ENCODE measurements around the gene HMCES.
"Not testable (repeated sequence)": the region's sequence is repeated elsewhere in the genome, so short reads cannot be mapped to it uniquely, and the experiment has no call there.

HMCES gene

GRCh38 chr3:129344540-129345220 lies 66.0 kb downstream of the HMCES start:
- H3K9me3 Mint-ChIP-seq: no peaks in the 10 kb centered on the region
- peaks cover 3% of the 10 kb centered on the region for H3K36me3 Mint-ChIP-seq (ENCODE audit: insufficient read depth)
- DNase-seq (no peak), ATAC-seq (replicated peaks) (no peak)
- peak overlapping the region in 1 of 2 donors; percentile 27 for H3K4me3 Mint-ChIP-seq
- H3K27me3 Mint-ChIP-seq: peaks cover 38 to 53% of the 10 kb centered on the region in 2 donors
- H3K4me1 Mint-ChIP-seq (ENCODE audit: low read depth in 2 of 2): peaks cover 0 to 7% of the 10 kb centered on the region in 2 donors
- H3K27ac Mint-ChIP-seq: no peak overlapping the region

DNA sequence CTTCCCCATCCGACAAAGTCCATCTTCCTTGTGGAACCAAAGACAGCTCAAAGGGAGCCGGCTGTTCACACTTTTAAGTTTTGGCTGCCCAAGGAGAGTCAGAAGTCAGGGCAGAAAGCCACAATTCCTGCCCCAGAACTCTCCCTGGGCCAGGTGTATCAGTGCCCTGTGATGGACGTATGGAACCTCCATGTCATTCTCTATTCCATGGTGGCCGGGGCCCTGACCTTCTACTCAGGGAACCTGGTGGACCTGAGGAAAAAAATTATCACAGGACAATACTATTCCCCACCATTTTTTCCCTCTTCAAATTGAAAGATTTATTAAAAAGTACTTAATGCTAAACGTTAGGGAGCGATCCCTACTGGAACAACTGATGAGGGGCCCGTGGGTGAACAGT lies 66.6 kb downstream of the HMCES start:
- no peak for ATAC-seq (replicated peaks)
- Mint-ChIP-seq H3K27ac (no peak overlapping the region), H3K4me3 (no peak overlapping the region), H3K27me3 (peaks cover 43 to 59% of the 10 kb centered on the region in 2 donors), H3K4me1 (ENCODE audit: low read depth in 2 of 2) (peaks cover 0 to 7% of the 10 kb centered on the region in 2 donors), H3K9me3 (no peaks in the 10 kb centered on the region), H3K36me3 (ENCODE audit: insufficient read depth) (peaks cover 3% of the 10 kb centered on the region)
- DNase-seq: no peak

DNA sequence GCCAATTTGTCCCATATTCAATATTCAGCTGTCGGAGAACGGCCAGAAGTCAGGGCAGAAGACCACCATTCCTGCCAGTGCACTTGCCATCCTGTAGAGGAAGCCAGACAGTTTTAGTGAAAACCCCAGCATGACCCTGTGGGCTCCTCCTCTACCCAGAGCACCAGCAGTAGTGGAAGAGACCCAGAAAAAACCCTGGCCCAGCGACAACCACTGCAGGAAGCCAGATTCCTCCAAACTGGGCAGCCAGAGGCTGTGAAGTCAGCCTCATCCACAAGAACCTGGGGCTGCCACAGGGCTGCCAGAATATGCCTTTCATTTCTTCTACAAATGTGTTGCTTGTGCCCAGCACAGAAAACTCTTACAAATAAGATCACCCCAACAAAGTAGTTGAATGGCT lies 67.3 kb downstream of the HMCES start:
- peaks cover 43 to 60% of the 10 kb centered on the region in 2 donors for H3K27me3 Mint-ChIP-seq
- DNase-seq (no peak), ATAC-seq (replicated peaks) (no peak)
- H3K4me3 Mint-ChIP-seq: peak overlapping the region in 1 of 2 donors; percentile 14
- H3K36me3 Mint-ChIP-seq (ENCODE audit: insufficient read depth): peaks cover 3% of the 10 kb centered on the region
- no peak overlapping the region for H3K27ac Mint-ChIP-seq
- peaks cover 0 to 7% of the 10 kb centered on the region in 2 donors for H3K4me1 Mint-ChIP-seq (ENCODE audit: low read depth in 2 of 2)
- H3K9me3 Mint-ChIP-seq: no peaks in the 10 kb centered on the region

- H3K27me3 Mint-ChIP-seq: peaks cover 40 to 58% of the 10 kb centered on the region in 2 donors
- H3K4me1 Mint-ChIP-seq (ENCODE audit: low read depth in 2 of 2): peaks cover 0 to 7% of the 10 kb centered on the region in 2 donors
- H3K36me3 Mint-ChIP-seq (ENCODE audit: insufficient read depth): peaks cover 3% of the 10 kb centered on the region
- H3K9me3 Mint-ChIP-seq: no peaks in the 10 kb centered on the region
- H3K27ac Mint-ChIP-seq: no peak overlapping the region
- ATAC-seq (replicated peaks) (no peak), DNase-seq (no peak)
- H3K4me3 Mint-ChIP-seq: no peak overlapping the region
These were observed 68.2 kb downstream of the HMCES start for GRCh38 chr3:129346695-129347457.

- Mint-ChIP-seq H3K27ac (no peak overlapping the region), H3K9me3 (no peaks in the 10 kb centered on the region), H3K4me1 (ENCODE audit: low read depth in 2 of 2) (peaks cover 0 to 7% of the 10 kb centered on the region in 2 donors), H3K27me3 (peaks cover 34 to 58% of the 10 kb centered on the region in 2 donors), H3K36me3 (ENCODE audit: insufficient read depth) (peaks cover 3% of the 10 kb centered on the region), H3K4me3 (no peak overlapping the region)
- DNase-seq: no peak
- no peak for ATAC-seq (replicated peaks)
These were observed 68.8 kb downstream of the HMCES start for GRCh38 chr3:129347458-129347845.

DNA sequence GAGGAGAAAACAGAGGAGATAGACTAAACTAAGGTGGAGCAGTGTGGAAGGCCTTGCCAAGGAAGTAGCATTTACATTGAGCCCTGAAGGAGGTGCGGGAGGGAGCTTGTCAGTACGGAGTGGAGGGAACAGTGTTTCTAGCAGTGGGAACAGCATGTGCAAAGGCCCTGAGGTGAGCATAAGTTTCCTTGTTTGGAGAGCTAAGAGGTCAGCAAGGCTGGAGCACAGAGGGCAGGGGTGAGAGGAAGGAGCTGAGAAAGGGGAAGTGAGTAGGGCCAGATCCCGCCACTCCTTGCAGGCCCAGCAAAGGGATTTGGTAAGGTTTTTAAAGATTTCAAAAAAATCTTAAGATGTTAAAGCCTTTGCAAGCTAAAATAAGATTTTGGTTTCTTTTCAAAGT lies 70.1 kb downstream of the HMCES start:
- H3K4me3 Mint-ChIP-seq: no peak overlapping the region
- ATAC-seq (replicated peaks) (no peak), DNase-seq (no peak)
- peaks cover 0 to 5% of the 10 kb centered on the region in 2 donors for H3K4me1 Mint-ChIP-seq (ENCODE audit: low read depth in 2 of 2)
- H3K27me3 Mint-ChIP-seq: peaks cover 22 to 58% of the 10 kb centered on the region in 2 donors
- H3K9me3 Mint-ChIP-seq: no peaks in the 10 kb centered on the region
- H3K36me3 Mint-ChIP-seq (ENCODE audit: insufficient read depth): peaks cover 3% of the 10 kb centered on the region
- H3K27ac Mint-ChIP-seq: no peak overlapping the region

- not testable (repeated sequence) for H3K36me3 Mint-ChIP-seq (ENCODE audit: insufficient read depth); H3K4me1 Mint-ChIP-seq (ENCODE audit: low read depth in 2 of 2); H3K9me3 Mint-ChIP-seq; H3K27ac Mint-ChIP-seq; DNase-seq; H3K4me3 Mint-ChIP-seq; ATAC-seq (replicated peaks)
- peaks cover 21 to 62% of the 10 kb centered on the region in 2 donors for H3K27me3 Mint-ChIP-seq
These were observed 70.5 kb downstream of the HMCES start for GRCh38 chr3:129349169-129349568.

GRCh38 chr3:129349791-129350190 lies 71.1 kb downstream of the HMCES start:
- peaks cover 17 to 59% of the 10 kb centered on the region in 2 donors for H3K27me3 Mint-ChIP-seq

DNA sequence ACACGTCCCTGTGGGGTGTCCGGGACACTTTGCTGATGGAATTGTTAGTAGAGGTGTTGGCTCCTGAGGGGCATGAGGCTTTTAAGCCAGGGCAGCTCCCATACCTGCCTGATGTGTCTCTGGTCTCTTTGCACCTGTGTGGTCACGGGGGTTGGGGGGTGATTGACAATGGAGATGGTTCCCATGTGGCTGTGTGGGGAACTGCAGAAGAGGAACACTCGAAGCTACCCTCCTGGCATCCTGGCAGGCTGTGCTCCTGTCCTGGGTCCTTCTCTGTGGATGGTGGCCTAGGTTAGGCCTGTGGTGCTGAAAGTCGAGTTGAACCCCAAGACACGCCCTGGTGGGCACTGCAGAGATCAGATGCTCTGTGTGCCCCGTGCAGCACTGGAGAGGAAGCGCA lies 73.4 kb downstream of the HMCES start:
- no peaks in the 10 kb centered on the region for H3K9me3 Mint-ChIP-seq
- peaks cover 0 to under 1% of the 10 kb centered on the region in 2 donors for H3K4me1 Mint-ChIP-seq (ENCODE audit: low read depth in 2 of 2)
- no peak overlapping the region for H3K27ac Mint-ChIP-seq
- H3K4me3 Mint-ChIP-seq: no peak overlapping the region
- peaks cover 3% of the 10 kb centered on the region for H3K36me3 Mint-ChIP-seq (ENCODE audit: insufficient read depth)
- ATAC-seq (replicated peaks): no peak
- DNase-seq: no peak
- H3K27me3 Mint-ChIP-seq: peaks cover 6 to 60% of the 10 kb centered on the region in 2 donors

More at GRCh38 chr3:129349791-129350190, 71.1 kb downstream of the HMCES start:
- H3K27ac Mint-ChIP-seq: no peak overlapping the region
- H3K4me3 Mint-ChIP-seq: no peak overlapping the region
- H3K4me1 Mint-ChIP-seq (ENCODE audit: low read depth in 2 of 2): peaks cover 0 to 4% of the 10 kb centered on the region in 2 donors
- DNase-seq: no peak
- no peaks in the 10 kb centered on the region for H3K9me3 Mint-ChIP-seq
- ATAC-seq (replicated peaks): no peak
- peaks cover 3% of the 10 kb centered on the region for H3K36me3 Mint-ChIP-seq (ENCODE audit: insufficient read depth)

DNA sequence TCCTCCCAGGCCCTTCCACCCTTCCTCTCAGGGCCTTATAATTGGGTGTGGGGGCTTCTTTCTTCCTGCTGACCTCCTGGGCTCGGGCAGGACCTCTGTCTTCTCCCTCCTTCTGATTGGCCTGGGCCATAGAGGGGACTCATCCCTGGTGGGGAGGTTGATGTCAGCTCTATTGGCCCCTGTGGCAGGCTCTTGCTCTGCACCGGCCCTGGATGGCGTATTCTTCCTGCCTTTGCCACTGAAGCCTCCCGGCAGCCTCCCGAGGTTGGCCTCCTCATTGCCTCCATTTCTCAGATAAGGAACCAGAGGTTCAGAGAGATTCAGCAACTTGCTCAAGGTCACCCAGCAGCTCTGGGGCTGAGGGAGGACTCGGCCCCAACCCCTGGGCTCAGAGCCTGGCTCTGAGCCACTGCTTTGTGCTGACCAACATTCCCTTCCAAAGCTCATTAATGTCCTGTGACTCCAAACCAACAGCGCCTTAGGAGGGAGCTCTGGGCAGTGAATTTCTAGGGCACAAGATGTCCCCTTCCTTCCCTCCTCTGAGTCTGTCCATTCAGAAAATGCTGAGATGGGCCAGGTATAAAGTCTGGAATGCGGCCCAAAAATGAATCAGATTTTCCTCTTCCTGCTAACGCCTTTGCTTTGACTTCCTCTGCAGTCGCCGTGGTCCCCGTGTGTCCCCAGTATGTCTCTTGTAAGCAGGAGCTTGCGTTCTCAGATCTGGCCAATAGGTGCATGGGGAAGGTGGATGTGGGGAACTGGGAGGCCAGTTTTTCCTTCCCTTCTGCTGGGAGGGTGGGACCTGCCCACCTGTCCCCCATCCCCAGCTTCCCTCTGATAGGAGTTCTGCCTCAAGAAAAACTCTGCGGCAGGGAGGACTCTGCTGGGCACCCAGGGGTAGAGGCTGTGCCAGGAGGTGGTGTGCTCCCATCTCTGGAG lies 74.2 kb downstream of the HMCES start:
- no peak for ATAC-seq (replicated peaks)
- DNase-seq: no peak
- no peak overlapping the region for H3K4me3 Mint-ChIP-seq
- no peaks in the 10 kb centered on the region for H3K4me1 Mint-ChIP-seq (ENCODE audit: low read depth in 2 of 2)
- no peaks in the 10 kb centered on the region for H3K9me3 Mint-ChIP-seq
- H3K27ac Mint-ChIP-seq: no peak overlapping the region
- peaks cover 11 to 69% of the 10 kb centered on the region in 2 donors for H3K27me3 Mint-ChIP-seq
- H3K36me3 Mint-ChIP-seq (ENCODE audit: insufficient read depth): no peaks in the 10 kb centered on the region

- no peak for DNase-seq
- Mint-ChIP-seq H3K9me3 (no peaks in the 10 kb centered on the region), H3K4me1 (ENCODE audit: low read depth in 2 of 2) (no peaks in the 10 kb centered on the region), H3K36me3 (ENCODE audit: insufficient read depth) (no peaks in the 10 kb centered on the region), H3K27me3 (peaks cover 11 to 70% of the 10 kb centered on the region in 2 donors), H3K4me3 (no peak overlapping the region), H3K27ac (no peak overlapping the region)
- no peak for ATAC-seq (replicated peaks)
These were observed 74.9 kb downstream of the HMCES start for GRCh38 chr3:129353589-129353941.

All from effector memory CD8-positive, alpha-beta T cell (primary cell).